GM12878 (cell line): ENCODE data around the gene DNAJC17. TPM values are rescaled to one million over a fixed set of nuclear protein-coding genes. Genes with fewer than 3 reads are reported as not detected.
A peak's percentile ranks its signal among the peaks of the same experiment; 100 is the strongest.

Experiments used
- ATAC-seq: fragments of 200-7000 bp; cut with Tn5 transposase; 3 replicates; pipeline ENCODE4 v1.9.1; 2020; ENCODE audit warnings: mild to moderate bottlenecking, moderate library complexity
- BruUV-seq: library from RNA; stranded (reverse); fragments of 400-500 nt; replicated peaks from 2 replicates; lab custom pipeline; 2021; lab: Mats Ljungman, UMichigan
- CTCF ChIA-PET: fragments of 300-600 bp; sonication (Branson Sonifier 250); formaldehyde crosslinking; extraction: SDS; loops from one replicate; lab custom pipeline; 2021; ENCODE audit warnings: inconsistent platforms; lab: Yijun Ruan, JAX
- POLR2A ChIA-PET: fragments of 350-600 bp; formaldehyde crosslinking; extraction: SDS; loops from one replicate; lab custom pipeline; 2021; ENCODE audit warnings: inconsistent platforms; lab: Charles Lee
- RAD21 ChIA-PET: fragments of 300-600 bp; sonication (Branson Sonifier 250); formaldehyde crosslinking; loops from one replicate; lab custom pipeline; 2023; ENCODE audit warnings: antibody characterized with exemption; ENCODE audit not compliant: unreplicated experiment; lab: Charles Lee
- SMC1A ChIA-PET: fragments of 300-600 bp; sonication (Branson Sonifier 250); formaldehyde crosslinking; loops from one replicate; lab custom pipeline; 2023; ENCODE audit not compliant: unreplicated experiment, uncharacterized antibody; lab: Charles Lee
- DNase-seq: peaks from one replicate; pipeline ENCODE4 v3.0.0-alpha.2; 2011; ENCODE audit warnings: low read depth, low spot score
- FAIRE-seq: peaks from 3 replicates; lab custom pipeline; 2011; peaks lifted over from hg19 to GRCh38; lab: Jason Lieb, UNC
- H2AFZ ChIP-seq: 2 replicates; pipeline ENCODE4 v1.6.0; 2011; ENCODE audit warnings: low read depth, low read length, control low read depth; ENCODE audit not compliant: control insufficient read depth
- H3K27ac ChIP-seq: 2 replicates; pipeline ENCODE4 v1.5.1; 2011; ENCODE audit warnings: control low read depth; ENCODE audit not compliant: control insufficient read depth, insufficient read depth
- H3K27me3 ChIP-seq, 2 experiments: replicated peaks in 1 of 2; 2 replicates each; pipeline versions ENCODE4 v1.6.0 to v1.6.1; 2011; ENCODE audit warnings: low read length in 1 of 2; ENCODE audit not compliant: control insufficient read depth in 2 of 2, insufficient read depth in 2 of 2
- H3K36me3 ChIP-seq, 2 experiments: 2 replicates each; pipeline ENCODE4 v1.5.1; 2011; ENCODE audit warnings: low read length in 1 of 2; ENCODE audit not compliant: control insufficient read depth in 2 of 2, insufficient read depth in 2 of 2
- H3K4me1 ChIP-seq: 2 replicates; pipeline ENCODE4 v1.6.1; 2011; ENCODE audit warnings: mild to moderate bottlenecking, low read length, moderate library complexity, mixed read lengths; ENCODE audit not compliant: control insufficient read depth, insufficient read depth
- H3K4me2 ChIP-seq: 2 replicates; pipeline ENCODE4 v1.6.0; 2011; ENCODE audit warnings: control low read depth; ENCODE audit not compliant: control insufficient read depth, insufficient read depth
- H3K4me3 ChIP-seq: fragments of 200-600 bp; sonication (generic); 2 replicates; pipeline ENCODE4 v1.5.1; 2016
- H3K79me2 ChIP-seq: 2 replicates; pipeline ENCODE4 v1.6.0; 2011; ENCODE audit warnings: low read length; ENCODE audit not compliant: control insufficient read depth, insufficient read depth
- H3K9ac ChIP-seq: 2 replicates; pipeline ENCODE4 v1.8.0; 2011; ENCODE audit warnings: low read length, control low read depth, mixed read lengths; ENCODE audit not compliant: control insufficient read depth, insufficient read depth
- H3K9me3 ChIP-seq: replicated peaks from 3 replicates; pipeline ENCODE4 v1.5.1; 2011; ENCODE audit warnings: mild to moderate bottlenecking, low read length; ENCODE audit not compliant: control insufficient read depth, insufficient read depth
- H4K20me1 ChIP-seq: 2 replicates; pipeline ENCODE4 v1.6.0; 2011; ENCODE audit not compliant: control insufficient read depth, insufficient read depth
- ATF7 ChIP-seq: fragments of 450-650 bp; IDR thresholded peaks from 2 replicates; pipeline ENCODE4 v1.6.1; 2016; ENCODE audit warnings: low read depth, mild to moderate bottlenecking
- CUX1 ChIP-seq: IDR thresholded peaks from 2 replicates; pipeline ENCODE4 v1.6.1; 2012; ENCODE audit warnings: improper control_type of control experiment, low read depth, low read length; ENCODE audit not compliant: insufficient replicate concordance
- NRF1 ChIP-seq: conservative IDR thresholded peaks from 2 replicates; pipeline ENCODE4 v1.6.1; 2011; ENCODE audit warnings: mild to moderate bottlenecking, low read depth, low read length, improper control_type of control experiment
- RBBP5 ChIP-seq: fragments of 200-600 bp; sonication (generic); conservative IDR thresholded peaks from 2 replicates; pipeline ENCODE4 v1.6.1; 2016
- SRF ChIP-seq, 2 experiments: IDR thresholded peaks; 2 replicates each; pipeline ENCODE4 v1.6.1; 2011; ENCODE audit warnings: low read depth in 2 of 2, low read length in 2 of 2, mild to moderate bottlenecking in 1 of 2, moderate library complexity in 1 of 2
- STAT1 ChIP-seq: fragments of 450-650 bp; conservative IDR thresholded peaks from 2 replicates; pipeline ENCODE4 v1.6.1; 2014; ENCODE audit warnings: antibody characterized with exemption, mild to moderate bottlenecking
- TAF1 ChIP-seq: IDR thresholded peaks from 2 replicates; pipeline ENCODE4 v1.6.1; 2011; ENCODE audit warnings: mild to moderate bottlenecking, low read depth, low read length, borderline replicate concordance
- TCF3 ChIP-seq: IDR thresholded peaks from 2 replicates; pipeline ENCODE4 v1.6.1; 2012; ENCODE audit warnings: low read depth, mild to moderate bottlenecking, low read length, borderline replicate concordance; ENCODE audit not compliant: insufficient read depth
- ZNF622 ChIP-seq: fragments of 450-650 bp; IDR thresholded peaks from 2 replicates; pipeline ENCODE4 v1.6.1; 2017; ENCODE audit warnings: mild to moderate bottlenecking, inconsistent platforms
- WGBS: methylation state at CpG from one replicate; pipeline ENCODE4 v1.1.6; 2016; ENCODE audit warnings: low lambda C conversion rate; ENCODE audit not compliant: insufficient replicate concordance, insufficient coverage; ENCODE audit errors: missing lambda C conversion rate; 5-methylcytosine and 5-hydroxymethylcytosine counted together
- in situ Hi-C: fragments of 300-500 bp; cut with MboI; formaldehyde crosslinking; loops from 9 replicates; pipeline ENCODE4 v1.14.3; 2018; ENCODE audit warnings: mixed read lengths
- intact Hi-C: fragments of 100-400 bp; cut with micrococcal nuclease; formaldehyde crosslinking; loops from one replicate; pipeline ENCODE4 v1.14.2; 2022; ENCODE audit not compliant: unreplicated experiment
- polyA plus RNA-seq, 11 experiments: library from polyadenylated mRNA; depleted of rRNA in 4 of 11; unstranded in 6 of 11; stranded (reverse) in 5 of 11; fragments of >200 nt; fragmentation: Nextera tagmentation in 4 of 11; fragmentation: Illumina TruSeq in 1 of 11; extraction: Ambion mirVana in 4 of 11; extraction: Trizol in 1 of 11; gene quantifications; 1 replicate in 1 of 11; 2 replicates in 10 of 11; pipeline versions ENCODE4 v1.2.1 to v1.2.3, GENCODE V29; 2011 to 2016; ENCODE audit warnings: inconsistent platforms in 2 of 11, missing spikeins in 2 of 11, low read depth in 1 of 11
- total RNA-seq, 4 experiments: library from RNA; depleted of rRNA in 3 of 4; stranded (reverse); fragments of >200 nt in 3 of 4; fragmentation: Illumina TruSeq in 1 of 4; extraction: Trizol in 1 of 4; gene quantifications; 2 replicates each; pipeline versions ENCODE4 v1.2.1 to v1.2.3, GENCODE V29; 2013 to 2021
- TF ChIP-seq, protein P1 (sequence below): fragments of 450-650 bp; IDR thresholded peaks from 2 replicates; pipeline ENCODE4 v1.6.1; 2016; ENCODE audit warnings: mild to moderate bottlenecking
- TF ChIP-seq, protein P2 (sequence below): fragments of 450-650 bp; IDR thresholded peaks from 2 replicates; pipeline ENCODE4 v1.6.1; 2017; ENCODE audit warnings: mild to moderate bottlenecking
- TF ChIP-seq, protein P3 (sequence below): IDR thresholded peaks from 2 replicates; pipeline ENCODE4 v1.6.1; 2011; ENCODE audit warnings: mild to moderate bottlenecking, low read depth, low read length, moderate library complexity; ENCODE audit not compliant: insufficient replicate concordance

Gene DNAJC17
- total and polyA plus RNA-seq, 10 of the 15 experiments (the other 5 are each of a cell fraction or from before 2014, with no cell fraction given) = 6.1 to 62.8 (median 45.4) TPM

GRCh38 chr15:40743921-40744814, 63.1 kb downstream of the DNAJC17 start:
- intact Hi-C loops = no loop called here
- DNase-seq = no peak
- no peaks in the 10 kb centered on the region; the same call in 1 of the 2 replicates for H3K79me2 ChIP-seq
- ATAC-seq = peak; percentile 67
- H3K36me3 ChIP-seq = peaks cover 14 to 22% of the 10 kb centered on the region in 2 experiments
- WGBS = 64% methylated on average over 12 of the region's 12 CpGs
- H3K4me3 ChIP-seq = no peak overlapping the region
- H3K4me1 ChIP-seq = peaks cover 9% of the 10 kb centered on the region
- FAIRE-seq = no peak
- RAD21 ChIA-PET = interaction anchor here (0.5 to 2.1 kb wide), 10 partner anchors 13 to 756 kb away, joined by 3 to 11 read pairs (median 5); partner anchors contain the start of genes RAD51 and RPUSD2
- no peak overlapping the region for H3K4me2 ChIP-seq
- H3K27me3 ChIP-seq = no peaks in the 10 kb centered on the region
- CTCF ChIA-PET = interaction anchor here (0.6 to 3.3 kb wide), 12 partner anchors 10 to 150 kb away, joined by 3 to 18 read pairs (median 4); partner anchors contain the start of genes GCHFR and VPS18
- no peak overlapping the region for H3K27ac ChIP-seq
- in situ Hi-C loops = no loop called here
- H4K20me1 ChIP-seq = no peaks in the 10 kb centered on the region
- SMC1A ChIA-PET = interaction anchor here (0.6 to 2.1 kb wide), 4 partner anchors 9 to 50 kb away, joined by 3 to 8 read pairs (median 3); no protein-coding TSS in a partner anchor
- POLR2A ChIA-PET = interaction anchor here (0.7 to 1.3 kb wide), 4 partner anchors 9 to 59 kb away, joined by 3 to 7 read pairs (median 4); no protein-coding TSS in a partner anchor
- H3K9ac ChIP-seq = no peak overlapping the region; the same call in 1 of the 2 replicates
- H3K9me3 ChIP-seq = no peaks in the 10 kb centered on the region
- no TSS peak for BruUV-seq
- H2AFZ ChIP-seq = no peak overlapping the region
- TF ChIP-seq ZNF622 (no peak), STAT1 (no peak), SRF (IDR thresholded peaks at IDR 0.05; ENCODE audit: low read depth in 2 of 2, low read length in 2 of 2) (peak in 1 of 2 experiments; percentile 36; a peak in 1 of 4 replicates), RBBP5 (no peak), TCF3 (no peak), NRF1 (no peak), ATF7 (0 out of 2 replicates have a peak, but pooled peaks have one; percentile 12), TAF1 (no peak), CUX1 (no peak)
- TF ChIP-seq, protein P1, sequence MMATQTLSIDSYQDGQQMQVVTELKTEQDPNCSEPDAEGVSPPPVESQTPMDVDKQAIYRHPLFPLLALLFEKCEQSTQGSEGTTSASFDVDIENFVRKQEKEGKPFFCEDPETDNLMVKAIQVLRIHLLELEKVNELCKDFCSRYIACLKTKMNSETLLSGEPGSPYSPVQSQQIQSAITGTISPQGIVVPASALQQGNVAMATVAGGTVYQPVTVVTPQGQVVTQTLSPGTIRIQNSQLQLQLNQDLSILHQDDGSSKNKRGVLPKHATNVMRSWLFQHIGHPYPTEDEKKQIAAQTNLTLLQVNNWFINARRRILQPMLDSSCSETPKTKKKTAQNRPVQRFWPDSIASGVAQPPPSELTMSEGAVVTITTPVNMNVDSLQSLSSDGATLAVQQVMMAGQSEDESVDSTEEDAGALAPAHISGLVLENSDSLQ = peak; percentile 71; the same call in 1 of the 2 replicates
- TF ChIP-seq, protein P2, sequence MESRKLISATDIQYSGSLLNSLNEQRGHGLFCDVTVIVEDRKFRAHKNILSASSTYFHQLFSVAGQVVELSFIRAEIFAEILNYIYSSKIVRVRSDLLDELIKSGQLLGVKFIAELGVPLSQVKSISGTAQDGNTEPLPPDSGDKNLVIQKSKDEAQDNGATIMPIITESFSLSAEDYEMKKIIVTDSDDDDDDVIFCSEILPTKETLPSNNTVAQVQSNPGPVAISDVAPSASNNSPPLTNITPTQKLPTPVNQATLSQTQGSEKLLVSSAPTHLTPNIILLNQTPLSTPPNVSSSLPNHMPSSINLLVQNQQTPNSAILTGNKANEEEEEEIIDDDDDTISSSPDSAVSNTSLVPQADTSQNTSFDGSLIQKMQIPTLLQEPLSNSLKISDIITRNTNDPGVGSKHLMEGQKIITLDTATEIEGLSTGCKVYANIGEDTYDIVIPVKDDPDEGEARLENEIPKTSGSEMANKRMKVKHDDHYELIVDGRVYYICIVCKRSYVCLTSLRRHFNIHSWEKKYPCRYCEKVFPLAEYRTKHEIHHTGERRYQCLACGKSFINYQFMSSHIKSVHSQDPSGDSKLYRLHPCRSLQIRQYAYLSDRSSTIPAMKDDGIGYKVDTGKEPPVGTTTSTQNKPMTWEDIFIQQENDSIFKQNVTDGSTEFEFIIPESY = no peak
- TF ChIP-seq, protein P3, sequence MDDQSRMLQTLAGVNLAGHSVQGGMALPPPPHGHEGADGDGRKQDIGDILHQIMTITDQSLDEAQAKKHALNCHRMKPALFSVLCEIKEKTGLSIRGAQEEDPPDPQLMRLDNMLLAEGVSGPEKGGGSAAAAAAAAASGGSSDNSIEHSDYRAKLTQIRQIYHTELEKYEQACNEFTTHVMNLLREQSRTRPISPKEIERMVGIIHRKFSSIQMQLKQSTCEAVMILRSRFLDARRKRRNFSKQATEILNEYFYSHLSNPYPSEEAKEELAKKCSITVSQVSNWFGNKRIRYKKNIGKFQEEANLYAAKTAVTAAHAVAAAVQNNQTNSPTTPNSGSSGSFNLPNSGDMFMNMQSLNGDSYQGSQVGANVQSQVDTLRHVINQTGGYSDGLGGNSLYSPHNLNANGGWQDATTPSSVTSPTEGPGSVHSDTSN = peak; percentile 41
